ENCODE data around the gene PCDHGA5. TPM values are rescaled to one million over a fixed set of nuclear protein-coding genes. Genes with fewer than 3 reads are reported as not detected.
"Not testable (repeated sequence)": the region's sequence is repeated elsewhere in the genome, so short reads cannot be mapped to it uniquely, and the experiment has no call there.

The PCDHGA5 gene
- total RNA-seq, 4 donors from 2014 or later, result 1.5 to 4.0 (median 2.7) TPM

DNA sequence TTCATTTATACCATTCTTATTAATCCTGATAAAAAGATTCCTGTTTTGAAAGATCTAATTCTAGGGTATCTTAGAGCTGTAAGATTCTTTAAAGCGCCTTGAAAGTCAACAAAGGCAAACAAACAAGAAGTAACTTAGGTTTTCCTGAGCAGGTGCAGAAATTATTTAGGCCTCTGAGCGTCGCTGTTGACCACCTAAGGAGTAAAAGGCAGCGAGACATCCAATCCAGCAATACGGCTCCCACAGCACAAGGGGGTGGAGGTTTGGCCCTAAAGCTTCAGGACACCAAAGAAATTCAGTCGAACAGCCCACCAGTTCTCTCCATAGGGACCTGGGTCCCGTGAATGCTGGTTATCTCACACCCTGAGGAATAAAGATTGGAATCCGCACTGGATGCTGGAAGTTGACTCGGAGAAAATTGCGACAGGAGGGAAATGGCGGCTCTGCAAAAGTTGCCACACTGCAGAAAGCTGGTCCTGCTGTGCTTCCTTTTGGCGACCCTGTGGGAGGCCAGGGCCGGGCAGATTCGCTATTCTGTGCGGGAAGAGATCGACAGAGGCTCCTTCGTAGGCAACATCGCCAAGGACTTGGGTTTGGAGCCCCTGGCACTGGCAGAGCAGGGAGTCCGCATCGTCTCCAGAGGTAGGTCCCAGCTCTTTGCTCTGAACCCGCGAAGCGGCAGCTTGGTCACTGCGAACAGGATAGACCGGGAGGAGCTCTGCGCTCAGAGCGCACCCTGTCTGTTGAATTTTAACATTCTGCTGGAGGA, 25.2 kb upstream of the PCDHGA5 start, which contains the start of gene PCDHGA2:
Gene PCDHGA2, plus strand, starts transcription at position 223 of the 769 bp plus-strand sequence.
- H3K36me3 ChIP-seq, result no peaks in the 10 kb centered on the region
- TF ChIP-seq EP300 (IDR thresholded peaks at IDR 0.05), result no peak
- TF ChIP-seq, protein P1, sequence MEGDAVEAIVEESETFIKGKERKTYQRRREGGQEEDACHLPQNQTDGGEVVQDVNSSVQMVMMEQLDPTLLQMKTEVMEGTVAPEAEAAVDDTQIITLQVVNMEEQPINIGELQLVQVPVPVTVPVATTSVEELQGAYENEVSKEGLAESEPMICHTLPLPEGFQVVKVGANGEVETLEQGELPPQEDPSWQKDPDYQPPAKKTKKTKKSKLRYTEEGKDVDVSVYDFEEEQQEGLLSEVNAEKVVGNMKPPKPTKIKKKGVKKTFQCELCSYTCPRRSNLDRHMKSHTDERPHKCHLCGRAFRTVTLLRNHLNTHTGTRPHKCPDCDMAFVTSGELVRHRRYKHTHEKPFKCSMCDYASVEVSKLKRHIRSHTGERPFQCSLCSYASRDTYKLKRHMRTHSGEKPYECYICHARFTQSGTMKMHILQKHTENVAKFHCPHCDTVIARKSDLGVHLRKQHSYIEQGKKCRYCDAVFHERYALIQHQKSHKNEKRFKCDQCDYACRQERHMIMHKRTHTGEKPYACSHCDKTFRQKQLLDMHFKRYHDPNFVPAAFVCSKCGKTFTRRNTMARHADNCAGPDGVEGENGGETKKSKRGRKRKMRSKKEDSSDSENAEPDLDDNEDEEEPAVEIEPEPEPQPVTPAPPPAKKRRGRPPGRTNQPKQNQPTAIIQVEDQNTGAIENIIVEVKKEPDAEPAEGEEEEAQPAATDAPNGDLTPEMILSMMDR (IDR thresholded peaks at IDR 0.05), result peak in 1 of 2 donors; percentile 1
- DNase-seq (ENCODE audit: low spot score in 2 of 2), result no peak
- no peak within 1 kb of the TSS for H3K27ac ChIP-seq
- 15% methylated on average over 22 of the region's 27 CpGs for WGBS
- H3K4me1 ChIP-seq, result peaks cover 4% of the 10 kb centered on the region
- H3K4me3 ChIP-seq, result peak within 1 kb of the TSS; percentile 37
- H3K27me3 ChIP-seq, result peaks cover 24% of the 10 kb centered on the region
- H3K9me3 ChIP-seq, result peaks cover 22% of the 10 kb centered on the region

DNA sequence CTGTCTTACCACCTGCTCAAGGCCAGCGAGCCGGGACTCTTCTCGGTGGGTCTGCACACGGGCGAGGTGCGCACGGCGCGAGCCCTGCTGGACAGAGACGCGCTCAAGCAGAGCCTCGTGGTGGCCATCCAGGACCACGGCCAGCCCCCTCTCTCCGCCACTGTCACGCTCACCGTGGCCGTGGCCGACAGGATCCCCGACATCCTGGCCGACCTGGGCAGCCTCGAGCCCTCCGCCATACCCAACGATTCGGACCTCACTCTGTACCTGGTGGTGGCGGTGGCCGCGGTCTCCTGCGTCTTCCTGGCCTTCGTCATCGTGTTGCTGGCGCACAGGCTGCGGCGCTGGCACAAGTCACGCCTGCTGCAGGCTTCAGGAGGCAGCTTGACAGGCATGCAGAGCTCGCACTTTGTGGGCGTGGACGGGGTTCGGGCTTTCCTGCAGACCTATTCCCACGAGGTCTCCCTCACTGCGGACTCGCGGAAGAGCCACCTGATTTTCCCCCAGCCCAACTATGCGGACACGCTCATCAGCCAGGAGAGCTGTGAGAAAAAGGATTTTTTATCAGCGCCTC, 23.1 kb upstream of the PCDHGA5 start:
- peaks cover 16% of the 10 kb centered on the region for H3K27me3 ChIP-seq
- H3K36me3 ChIP-seq; H3K4me3 ChIP-seq; DNase-seq (ENCODE audit: low spot score in 2 of 2); H3K27ac ChIP-seq; H3K4me1 ChIP-seq: not testable (repeated sequence)
- WGBS, result 69% methylated on average over 11 of the region's 45 CpGs
- peaks cover 35% of the 10 kb centered on the region for H3K9me3 ChIP-seq

DNA sequence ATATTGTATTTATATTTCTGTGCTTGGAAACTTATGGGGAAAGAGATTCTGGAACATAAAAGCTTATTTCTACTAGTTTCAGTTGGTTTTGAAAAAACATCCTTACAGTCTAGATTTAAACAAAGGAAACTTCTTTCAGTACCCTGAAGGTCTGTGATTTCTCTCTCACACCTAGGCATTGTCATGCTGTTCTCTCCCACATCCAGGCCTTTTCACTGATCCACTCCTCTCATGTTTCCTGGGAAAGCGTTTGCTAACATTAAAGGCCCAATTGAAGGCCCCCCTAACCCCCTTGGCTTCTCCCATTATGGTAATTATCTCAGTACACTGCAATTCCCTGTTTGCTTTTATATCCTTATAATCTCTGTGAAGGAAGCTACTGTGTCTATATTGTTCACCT, 21.2 kb upstream of the PCDHGA5 start:
- 28% methylated on average over 1 of the region's 1 CpG for WGBS
- Histone ChIP-seq H3K9me3 (peaks cover 31% of the 10 kb centered on the region), H3K4me3 (no peak overlapping the region), H3K27ac (no peak overlapping the region), H3K4me1 (peaks cover 4% of the 10 kb centered on the region), H3K27me3 (peaks cover 12% of the 10 kb centered on the region), H3K36me3 (no peaks in the 10 kb centered on the region)
- DNase-seq (ENCODE audit: low spot score in 2 of 2), result no peak
- TF ChIP-seq, protein P1 (IDR thresholded peaks at IDR 0.05), result no peak
- no peak for TF ChIP-seq POLR2A (IDR thresholded peaks at IDR 0.05)
- TF ChIP-seq POLR2AphosphoS5 (IDR thresholded peaks at IDR 0.05), result no peak

DNA sequence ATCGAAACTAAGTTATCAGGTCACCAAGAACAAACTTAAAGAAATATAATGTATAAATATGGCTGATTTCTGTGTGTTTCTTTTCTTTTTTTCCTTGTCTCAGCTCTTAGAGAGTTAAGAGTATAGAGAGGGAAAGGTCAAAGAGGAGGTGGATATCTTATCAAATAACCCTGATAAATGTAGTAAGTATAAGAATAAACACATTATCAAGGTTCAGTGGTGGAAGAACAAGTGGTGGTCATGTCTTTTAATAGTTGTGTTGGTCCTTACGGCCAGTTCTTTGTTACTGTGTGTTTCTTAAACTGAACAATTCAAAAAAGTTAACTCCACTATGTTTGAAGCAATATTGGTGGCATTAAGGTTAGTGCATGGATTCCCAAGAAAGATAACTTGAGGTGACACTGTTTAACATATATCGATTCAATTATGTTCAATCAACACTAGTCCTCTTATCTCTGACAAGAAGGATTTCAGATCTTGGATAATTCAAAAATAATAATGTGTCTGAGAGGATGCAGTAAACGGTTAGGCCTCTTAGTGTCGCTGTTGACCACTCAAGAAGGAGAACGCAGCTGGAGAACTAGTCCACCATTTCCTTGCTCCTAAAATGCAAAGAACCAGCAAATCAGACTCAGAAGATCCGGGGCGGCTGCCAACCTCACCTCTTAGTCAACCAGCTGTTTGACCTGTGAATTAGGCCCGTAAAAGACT, 20.6 kb upstream of the PCDHGA5 start, which contains the start of gene PCDHGA3:
Gene PCDHGA3, plus strand, starts transcription at position 588 of the 711 bp plus-strand sequence. CDS start 205 bp downstream, outside the sequence.
- TF ChIP-seq, protein P1 (IDR thresholded peaks at IDR 0.05), result no peak
- H3K27me3 ChIP-seq, result peaks cover 8% of the 10 kb centered on the region
- peak within 1 kb of the TSS; percentile 17 for H3K4me3 ChIP-seq
- no peaks in the 10 kb centered on the region for H3K36me3 ChIP-seq
- 27% methylated on average over 9 of the region's 9 CpGs for WGBS
- no peak for DNase-seq (ENCODE audit: low spot score in 2 of 2)
- H3K27ac ChIP-seq, result no peak within 1 kb of the TSS
- peaks cover 4% of the 10 kb centered on the region for H3K4me1 ChIP-seq
- peaks cover 26% of the 10 kb centered on the region for H3K9me3 ChIP-seq

DNA sequence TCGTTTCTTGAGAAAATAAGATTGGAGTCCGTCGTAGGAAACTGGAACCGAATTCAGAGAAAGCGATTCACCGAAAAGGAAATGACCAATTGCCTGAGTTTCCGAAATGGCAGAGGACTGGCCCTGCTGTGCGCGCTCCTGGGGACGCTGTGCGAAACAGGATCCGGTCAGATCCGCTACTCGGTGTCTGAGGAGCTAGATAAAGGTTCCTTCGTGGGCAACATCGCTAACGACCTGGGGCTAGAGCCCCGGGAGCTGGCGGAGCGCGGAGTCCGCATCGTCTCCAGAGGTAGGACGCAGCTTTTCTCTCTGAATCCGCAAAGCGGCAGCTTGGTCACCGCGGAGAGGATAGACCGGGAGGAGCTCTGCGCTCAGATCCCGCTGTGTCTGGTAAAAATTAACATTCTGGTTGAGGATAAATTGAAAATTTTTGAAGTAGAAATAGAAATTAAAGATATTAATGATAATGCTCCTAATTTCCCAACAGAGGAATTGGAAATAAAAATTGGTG, 20.0 kb upstream of the PCDHGA5 start:
- peaks cover 1% of the 10 kb centered on the region for H3K4me1 ChIP-seq
- H3K27me3 ChIP-seq, result peaks cover 6% of the 10 kb centered on the region
- peak overlapping the region; percentile 17 for H3K4me3 ChIP-seq
- no peak for TF ChIP-seq EP300 (IDR thresholded peaks at IDR 0.05)
- TF ChIP-seq, protein P1 (IDR thresholded peaks at IDR 0.05), result no peak
- no peak for TF ChIP-seq POLR2AphosphoS5 (IDR thresholded peaks at IDR 0.05)
- TF ChIP-seq POLR2A (IDR thresholded peaks at IDR 0.05), result no peak
- no peak for DNase-seq (ENCODE audit: low spot score in 2 of 2)
- no peaks in the 10 kb centered on the region for H3K36me3 ChIP-seq
- peaks cover 23% of the 10 kb centered on the region for H3K9me3 ChIP-seq
- WGBS, result 25% methylated on average over 31 of the region's 31 CpGs
- H3K27ac ChIP-seq, result no peak overlapping the region

Data from suprapubic skin (tissue), 4 donors.